DOHH2 (cell line): Measurements from ENCODE around the gene OR6C65.

Experiments used
- CTCF ChIP-seq: fragments of 200-600 bp; sonication (generic); IDR thresholded peaks from one replicate; pipeline ENCODE4 v1.5.1; 2014; ENCODE audit warnings: antibody characterized with exemption, mild to moderate bottlenecking, low read depth, low read length; ENCODE audit not compliant: poor library complexity, severe bottlenecking
- EZH2phosphoT487 ChIP-seq: fragments of 200-600 bp; sonication (generic); IDR thresholded peaks from 2 replicates; pipeline ENCODE4 v1.6.1; 2017; ENCODE audit warnings: borderline replicate concordance, mild to moderate bottlenecking, antibody characterized with exemption, low read length, moderate library complexity, mixed read lengths

- TF ChIP-seq CTCF: no peak
- TF ChIP-seq EZH2phosphoT487: no peak
Measured at GRCh38 chr12:55400229-55400628, at the start of gene OR6C65.
